ENCODE data around the gene FLRT2.

Gene FLRT2

GRCh38 chr14:85538636-85539035 lies 8.7 kb downstream of the FLRT2 start:
- H3K4me3 ChIP-seq (replicated peaks; ENCODE audit: low read depth, low read length) = no peak overlapping the region
- no peak for TF ChIP-seq CTCF (IDR thresholded peaks at IDR 0.05; ENCODE audit: insufficient read depth, low read length, poor library complexity, severe bottlenecking)
- no peaks in the 10 kb centered on the region for H3K36me3 ChIP-seq (ENCODE audit: control insufficient read depth, insufficient read depth, low read length)
- H3K27me3 ChIP-seq (replicated peaks; ENCODE audit: control insufficient read depth, insufficient read depth, low read length) = no peaks in the 10 kb centered on the region
- DNase-seq (ENCODE audit: extremely low read depth, insufficient read length) = no peak

- H3K4me3 ChIP-seq (replicated peaks; ENCODE audit: low read depth, low read length) = no peak overlapping the region
- no peak for DNase-seq (ENCODE audit: extremely low read depth, insufficient read length)
- no peaks in the 10 kb centered on the region for H3K27me3 ChIP-seq (replicated peaks; ENCODE audit: control insufficient read depth, insufficient read depth, low read length)
- H3K36me3 ChIP-seq (ENCODE audit: control insufficient read depth, insufficient read depth, low read length) = no peaks in the 10 kb centered on the region
- no peak for TF ChIP-seq CTCF (IDR thresholded peaks at IDR 0.05; ENCODE audit: insufficient read depth, low read length, poor library complexity, severe bottlenecking)
Observed at GRCh38 chr14:85539510-85539909, 9.6 kb downstream of the FLRT2 start.

- Histone ChIP-seq H3K4me3 (replicated peaks; ENCODE audit: low read depth, low read length) (no peak overlapping the region), H3K27me3 (replicated peaks; ENCODE audit: control insufficient read depth, insufficient read depth, low read length) (no peaks in the 10 kb centered on the region), H3K36me3 (ENCODE audit: control insufficient read depth, insufficient read depth, low read length) (no peaks in the 10 kb centered on the region)
- no peak for DNase-seq (ENCODE audit: extremely low read depth, insufficient read length)
- no peak for TF ChIP-seq CTCF (IDR thresholded peaks at IDR 0.05; ENCODE audit: insufficient read depth, low read length, poor library complexity, severe bottlenecking)
Observed at GRCh38 chr14:85542623-85543022, 12.7 kb downstream of the FLRT2 start.

GRCh38 chr14:85545738-85546137 lies 15.8 kb downstream of the FLRT2 start:
- Histone ChIP-seq H3K4me3 (replicated peaks; ENCODE audit: low read depth, low read length) (no peak overlapping the region), H3K27me3 (replicated peaks; ENCODE audit: control insufficient read depth, insufficient read depth, low read length) (no peaks in the 10 kb centered on the region), H3K36me3 (ENCODE audit: control insufficient read depth, insufficient read depth, low read length) (no peaks in the 10 kb centered on the region)
- no peak for DNase-seq (ENCODE audit: extremely low read depth, insufficient read length)
- TF ChIP-seq CTCF (IDR thresholded peaks at IDR 0.05; ENCODE audit: insufficient read depth, low read length, poor library complexity, severe bottlenecking) = no peak

- H3K4me3 ChIP-seq (replicated peaks; ENCODE audit: low read depth, low read length) = no peak overlapping the region
- TF ChIP-seq CTCF (IDR thresholded peaks at IDR 0.05; ENCODE audit: insufficient read depth, low read length, poor library complexity, severe bottlenecking) = no peak
- no peak for DNase-seq (ENCODE audit: extremely low read depth, insufficient read length)
Observed at GRCh38 chr14:85546390-85546789, 16.4 kb downstream of the FLRT2 start.

GRCh38 chr14:85549697-85550096 lies 19.8 kb downstream of the FLRT2 start:
- H3K27me3 ChIP-seq (replicated peaks; ENCODE audit: control insufficient read depth, insufficient read depth, low read length) = no peaks in the 10 kb centered on the region
- H3K36me3 ChIP-seq (ENCODE audit: control insufficient read depth, insufficient read depth, low read length) = no peaks in the 10 kb centered on the region
- H3K4me3 ChIP-seq (replicated peaks; ENCODE audit: low read depth, low read length) = no peak overlapping the region
- no peak for TF ChIP-seq CTCF (IDR thresholded peaks at IDR 0.05; ENCODE audit: insufficient read depth, low read length, poor library complexity, severe bottlenecking)
- no peak for DNase-seq (ENCODE audit: extremely low read depth, insufficient read length)

More at GRCh38 chr14:85546390-85546789, 16.4 kb downstream of the FLRT2 start:
- no peaks in the 10 kb centered on the region for H3K36me3 ChIP-seq (ENCODE audit: control insufficient read depth, insufficient read depth, low read length)
- H3K27me3 ChIP-seq (replicated peaks; ENCODE audit: control insufficient read depth, insufficient read depth, low read length) = no peaks in the 10 kb centered on the region

Data from GM06990 (cell line).